IMR-90 (cell line): ENCODE measurements around the gene ENDOV. TPM values are rescaled to one million over a fixed set of nuclear protein-coding genes. Genes with fewer than 3 reads are reported as not detected.

Experiments used
- ATAC-seq: fragments of 200-7000 bp; cut with Tn5 transposase; 2 replicates; pipeline ENCODE4 v1.9.1; 2020; ENCODE audit warnings: low read depth, mild to moderate bottlenecking, moderate library complexity
- BruUV-seq: library from RNA; stranded (reverse); fragments of 400-500 nt; replicated peaks from 2 replicates; lab custom pipeline; 2021; lab: Mats Ljungman, UMichigan
- CTCF ChIA-PET: fragments of 300-600 bp; formaldehyde crosslinking; extraction: SDS; loops from one replicate; lab custom pipeline; 2021; ENCODE audit warnings: antibody characterized with exemption; lab: Yijun Ruan, JAX
- POLR2A ChIA-PET: fragments of 300-600 bp; sonication (Branson Sonifier 250); formaldehyde crosslinking; loops from one replicate; lab custom pipeline; 2022; ENCODE audit warnings: antibody characterized with exemption; ENCODE audit not compliant: unreplicated experiment; lab: Charles Lee
- DNase-seq: peaks from one replicate; pipeline ENCODE4 v3.0.0; 2013
- H2AFZ ChIP-seq: replicated peaks from 2 replicates; pipeline ENCODE3; 2013; ENCODE audit warnings: low read length, mild to moderate bottlenecking; ENCODE audit not compliant: poor library complexity
- H2AK5ac ChIP-seq: 2 replicates; pipeline ENCODE4 v1.6.1; 2013; ENCODE audit warnings: low read depth, low read length, inconsistent platforms
- H2AK9ac ChIP-seq: replicated peaks from 2 replicates; pipeline ENCODE3; 2013; ENCODE audit warnings: mild to moderate bottlenecking, low read depth, low read length, moderate library complexity; ENCODE audit not compliant: poor library complexity
- H2BK120ac ChIP-seq: 2 replicates; pipeline ENCODE4 v1.6.1; 2013; ENCODE audit warnings: low read depth, low read length, inconsistent platforms
- H2BK15ac ChIP-seq: 3 replicates; pipeline ENCODE4 v1.6.1; 2013; ENCODE audit warnings: low read depth, low read length, inconsistent platforms
- H2BK20ac ChIP-seq: 2 replicates; pipeline ENCODE4 v1.6.1; 2013; ENCODE audit warnings: low read depth, mild to moderate bottlenecking, inconsistent platforms, low read length, moderate library complexity
- H2BK5ac ChIP-seq: 2 replicates; pipeline ENCODE4 v1.6.1; 2013; ENCODE audit warnings: mild to moderate bottlenecking, low read depth, low read length, inconsistent platforms; ENCODE audit not compliant: poor library complexity, severe bottlenecking
- H3K14ac ChIP-seq: replicated peaks from 2 replicates; pipeline ENCODE4 v1.6.1; 2013; ENCODE audit warnings: low read depth, low read length, inconsistent platforms
- H3K18ac ChIP-seq: 2 replicates; pipeline ENCODE4 v1.6.1; 2013; ENCODE audit warnings: low read depth, low read length, control low read depth
- H3K23ac ChIP-seq: 2 replicates; pipeline ENCODE4 v1.6.1; 2013; ENCODE audit warnings: low read depth, low read length, inconsistent platforms
- H3K27ac ChIP-seq: 2 replicates; pipeline ENCODE4 v1.5.1; 2013; ENCODE audit warnings: mild to moderate bottlenecking, control low read depth, low read length; ENCODE audit not compliant: insufficient read depth
- H3K27me3 ChIP-seq: 2 replicates; pipeline ENCODE4 v1.6.1; 2013; ENCODE audit warnings: low read length; ENCODE audit not compliant: control insufficient read depth, insufficient read depth
- H3K36me3 ChIP-seq: 2 replicates; pipeline ENCODE4 v1.6.1; 2013; ENCODE audit warnings: low read length, mixed read lengths; ENCODE audit not compliant: control insufficient read depth, insufficient read depth
- H3K4ac ChIP-seq: 2 replicates; pipeline ENCODE4 v1.6.1; 2013; ENCODE audit warnings: low read depth, low read length, inconsistent platforms
- H3K4me1 ChIP-seq: 2 replicates; pipeline ENCODE4 v1.6.1; 2013; ENCODE audit warnings: low read length, mixed read lengths; ENCODE audit not compliant: control insufficient read depth, insufficient read depth
- H3K4me2 ChIP-seq: 2 replicates; pipeline ENCODE4 v1.6.1; 2013; ENCODE audit warnings: low read depth, mild to moderate bottlenecking, control low read depth, low read length, moderate library complexity
- H3K4me3 ChIP-seq: 2 replicates; pipeline ENCODE4 v1.5.1; 2013; ENCODE audit warnings: low read depth, mild to moderate bottlenecking, control low read depth, low read length, moderate library complexity; ENCODE audit not compliant: insufficient read depth
- H3K56ac ChIP-seq: 2 replicates; pipeline ENCODE4 v1.6.1; 2013; ENCODE audit warnings: low read length, inconsistent platforms; ENCODE audit not compliant: insufficient read depth; ENCODE audit errors: extremely low read depth
- H3K79me1 ChIP-seq, 2 experiments: 2 replicates each; pipeline ENCODE4 v1.6.1; 2013; ENCODE audit warnings: low read length in 2 of 2, inconsistent platforms in 1 of 2, low read depth in 1 of 2
- H3K9ac ChIP-seq: 2 replicates; pipeline ENCODE4 v1.6.1; 2013; ENCODE audit warnings: low read depth, low read length, control low read depth
- H3K9me1 ChIP-seq: 2 replicates; pipeline ENCODE4 v1.6.1; 2013; ENCODE audit warnings: low read length, inconsistent platforms; ENCODE audit not compliant: insufficient read depth
- H3K9me3 ChIP-seq: 2 replicates; pipeline ENCODE4 v1.6.1; 2013; ENCODE audit warnings: low read length; ENCODE audit not compliant: control insufficient read depth, insufficient read depth
- H4K20me1 ChIP-seq: 2 replicates; pipeline ENCODE4 v1.6.1; 2013; ENCODE audit warnings: low read length, inconsistent platforms; ENCODE audit not compliant: insufficient read depth
- H4K5ac ChIP-seq: 2 replicates; pipeline ENCODE4 v1.6.1; 2013; ENCODE audit warnings: mild to moderate bottlenecking, low read depth, low read length, control low read depth
- H4K8ac ChIP-seq, 2 experiments: 2 replicates each; pipeline ENCODE4 v1.6.1; 2013; ENCODE audit warnings: low read depth in 2 of 2, low read length in 2 of 2, control low read depth in 1 of 2, inconsistent platforms in 1 of 2
- H4K91ac ChIP-seq: 2 replicates; pipeline ENCODE4 v1.6.1; 2013; ENCODE audit warnings: low read depth, low read length, inconsistent platforms; ENCODE audit not compliant: insufficient read depth
- MAFK ChIP-seq: IDR thresholded peaks from 2 replicates; pipeline ENCODE4 v1.6.1; 2012; ENCODE audit warnings: low read depth, low read length, improper control_type of control experiment
- MAZ ChIP-seq: IDR thresholded peaks from 2 replicates; pipeline ENCODE4 v1.6.1; 2012; ENCODE audit warnings: low read depth, mild to moderate bottlenecking, low read length, improper control_type of control experiment, moderate library complexity, borderline replicate concordance
- NFE2L2 ChIP-seq: fragments of 150-350 bp; IDR thresholded peaks from 2 replicates; pipeline ENCODE4 v1.6.1; 2016; ENCODE audit warnings: low read depth, mild to moderate bottlenecking, low read length
- POLR2A ChIP-seq: IDR thresholded peaks from 2 replicates; pipeline ENCODE4 v1.6.1; 2012; ENCODE audit warnings: mild to moderate bottlenecking, low read depth, low read length
- RCOR1 ChIP-seq: IDR thresholded peaks from 2 replicates; pipeline ENCODE4 v1.6.1; 2012; ENCODE audit warnings: mild to moderate bottlenecking, low read length, improper control_type of control experiment; ENCODE audit not compliant: insufficient replicate concordance
- SMC3 ChIP-seq: fragments of 150-350 bp; IDR thresholded peaks from 2 replicates; pipeline ENCODE4 v1.6.1; 2016; ENCODE audit warnings: low read depth, mild to moderate bottlenecking, antibody characterized with exemption, low read length, moderate library complexity
- whole genome bisulfite sequencing, 2 experiments: methylation state at CpG; one replicate each; pipeline versions ENCODE4 v1.1.5 to v1.1.7; 2013; ENCODE audit warnings: missing lambda C conversion rate in 2 of 2; ENCODE audit not compliant: insufficient read length in 1 of 2; ENCODE audit errors: extremely low coverage in 2 of 2; 5-methylcytosine and 5-hydroxymethylcytosine counted together
- dilution Hi-C: fragments of 300-500 bp; cut with HindIII; formaldehyde crosslinking; loops from one replicate; pipeline ENCODE4 v1.14.3; 2018; ENCODE audit warnings: low sequenced_read_pairs; ENCODE audit not compliant: unreplicated experiment
- in situ Hi-C: fragments of 300-500 bp; cut with MboI; formaldehyde crosslinking; loops from 3 replicates; pipeline ENCODE4 v1.14.3; 2019; ENCODE audit warnings: low sequenced_read_pairs, inconsistent platforms, mixed read lengths
- intact Hi-C: fragments of 100-400 bp; cut with micrococcal nuclease; formaldehyde crosslinking; loops from 2 replicates; pipeline ENCODE4 v1.10.0; 2022
- polyA plus RNA-seq, 3 experiments: library from polyadenylated mRNA; depleted of rRNA; stranded (reverse); fragments of >200 nt; gene quantifications; 2 replicates each; pipeline ENCODE4 v1.2.3, GENCODE V29; 2012; ENCODE audit warnings: low replicate concordance in 1 of 3
- total RNA-seq: library from RNA; depleted of rRNA; stranded (reverse); fragments of >200 nt; gene quantifications from 2 replicates; pipeline ENCODE4 v1.2.3, GENCODE V29; 2012

ENDOV gene
- total and polyA plus RNA-seq, 2 of the 4 experiments (the other 2 are of a cell fraction), result 15.1 to 30.3 TPM

GRCh38 chr17:80424878-80425765 lies 10.2 kb downstream of the ENDOV start (continued):
- TF ChIP-seq MAZ, result no peak
- TF ChIP-seq MAFK, result no peak

- no peak overlapping the region for H2BK5ac ChIP-seq
- no peak overlapping the region for H4K5ac ChIP-seq
- no peak overlapping the region for H3K18ac ChIP-seq
- H3K4me3 ChIP-seq, result no peak overlapping the region
- DNase-seq (no peak), ATAC-seq (no peak)
- no peaks in the 10 kb centered on the region for H3K9me3 ChIP-seq
- H3K4me2 ChIP-seq, result no peak overlapping the region
- peaks cover 12% of the 10 kb centered on the region for H4K20me1 ChIP-seq
- H3K4ac ChIP-seq, result no peak overlapping the region
- H2BK15ac ChIP-seq, result no peak overlapping the region
- H3K56ac ChIP-seq, result no peak overlapping the region
- peaks cover 0 to 3% of the 10 kb centered on the region in 2 experiments; a peak in 2 of 4 replicates for H3K79me1 ChIP-seq
- no peak overlapping the region for H3K23ac ChIP-seq
- POLR2A ChIA-PET, result no interaction called here
- dilution Hi-C loops (no loop called here), intact Hi-C loops (loop anchor here (2.0 to 5.0 kb wide), 4 partner anchors 46 to 555 kb away; no protein-coding TSS in a partner anchor), in situ Hi-C loops (loop anchor here (5.0 to 10.0 kb wide), 2 partner anchors 449 to 556 kb away; no protein-coding TSS in a partner anchor)
- no peak overlapping the region for H2AK5ac ChIP-seq
- H3K9ac ChIP-seq, result no peak overlapping the region
- H3K27me3 ChIP-seq, result no peaks in the 10 kb centered on the region
- BruUV-seq, result no TSS peak
- H2AK9ac ChIP-seq, result no peak overlapping the region
- H3K14ac ChIP-seq, result no peak overlapping the region
- H3K36me3 ChIP-seq, result peaks cover 13% of the 10 kb centered on the region; the same call in 1 of the 2 replicates
- no peaks in the 10 kb centered on the region for H3K4me1 ChIP-seq
- H3K9me1 ChIP-seq, result no peaks in the 10 kb centered on the region
- no peak overlapping the region for H3K27ac ChIP-seq
- CTCF ChIA-PET, result no interaction called here
- H2BK120ac ChIP-seq, result no peak overlapping the region
- 85% methylated on average over 8 of the region's 9 CpGs; no CpG with 5 or more reads in 1 of the 2 experiments for WGBS, 2 experiments
- TF ChIP-seq RCOR1 (no peak), POLR2A (no peak), SMC3 (no peak), NFE2L2 (no peak)
- no peak overlapping the region for H4K91ac ChIP-seq
- no peak overlapping the region for H2AFZ ChIP-seq
- H4K8ac ChIP-seq, result no peak overlapping the region
- H2BK20ac ChIP-seq, result no peak overlapping the region
Observed at GRCh38 chr17:80425835-80426426, 11.0 kb downstream of the ENDOV start.
